G401.6 (cell line): ENCODE measurements around the gene LTO1.
"Not testable (repeated sequence)": the region's sequence is repeated elsewhere in the genome, so short reads cannot be mapped to it uniquely, and the experiment has no call there.

ENCODE experiments used
- FAIRE-seq: peaks from 2 replicates; lab custom pipeline; 2012; peaks lifted over from hg19 to GRCh38; lab: Jason Lieb, UNC

The LTO1 gene

DNA sequence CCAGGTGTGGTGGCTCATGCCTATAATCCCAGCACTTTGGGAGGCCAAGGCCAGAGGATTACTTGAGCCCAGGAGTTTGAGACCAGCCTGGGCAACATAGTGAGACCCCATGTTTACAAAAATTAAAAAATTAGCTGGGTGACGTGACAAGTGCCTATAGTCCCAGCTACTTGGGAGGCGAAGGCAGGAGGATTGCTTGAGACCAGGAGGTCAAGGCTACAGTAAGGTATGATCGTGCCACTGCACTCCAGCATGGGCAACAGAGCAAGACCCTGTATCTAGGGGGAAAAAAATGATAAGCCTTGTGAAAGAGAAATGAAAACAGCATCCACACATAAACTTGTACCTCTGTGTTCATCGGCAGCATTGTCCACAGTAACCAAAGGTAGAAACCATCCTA lies 42.3 kb downstream of the LTO1 start:
- FAIRE-seq: no peak

GRCh38 chr11:69630424-69630823 lies 44.7 kb downstream of the LTO1 start:
- FAIRE-seq: no peak

DNA sequence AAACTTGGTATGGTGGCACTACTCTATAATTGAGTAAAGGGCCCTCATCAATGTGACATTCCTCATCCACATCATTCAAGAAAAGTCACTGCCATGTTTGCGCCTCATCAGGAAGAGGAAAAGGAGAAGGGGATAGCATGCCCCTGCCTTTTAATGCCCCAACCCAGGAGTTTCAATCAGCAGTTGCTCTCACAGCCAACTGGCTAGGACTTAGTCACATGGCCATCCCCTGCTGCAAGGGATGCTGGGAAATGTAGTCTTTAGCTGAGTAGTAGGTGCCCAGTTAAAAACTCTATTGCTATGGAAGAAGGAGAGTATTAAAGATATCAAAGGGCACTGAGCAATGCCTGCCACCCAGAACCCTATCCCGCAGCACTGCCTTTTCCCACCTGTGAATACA lies 45.1 kb downstream of the LTO1 start:
- FAIRE-seq: no peak

- FAIRE-seq: no peak
Measured at GRCh38 chr11:69627551-69627950, 47.6 kb downstream of the LTO1 start.

DNA sequence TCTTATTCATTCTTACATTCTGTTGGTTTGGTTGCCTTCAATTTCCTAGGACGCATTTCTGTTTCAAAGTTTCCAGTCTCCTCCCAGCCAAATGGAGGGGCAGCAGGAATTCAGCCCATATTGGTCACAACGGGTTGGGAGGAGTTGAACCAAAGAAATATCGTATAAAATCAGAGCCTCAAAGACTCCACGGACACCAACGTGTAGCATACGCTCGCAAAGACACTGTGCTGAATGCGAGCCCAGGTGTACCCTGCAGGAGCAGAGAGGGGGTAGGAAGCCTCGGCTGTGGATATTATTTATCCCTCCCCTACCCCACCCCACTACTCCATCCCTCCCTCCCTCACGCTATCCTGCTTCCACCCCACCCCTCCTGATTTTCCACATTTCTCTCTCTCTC lies 49.7 kb downstream of the LTO1 start:
- no peak for FAIRE-seq

DNA sequence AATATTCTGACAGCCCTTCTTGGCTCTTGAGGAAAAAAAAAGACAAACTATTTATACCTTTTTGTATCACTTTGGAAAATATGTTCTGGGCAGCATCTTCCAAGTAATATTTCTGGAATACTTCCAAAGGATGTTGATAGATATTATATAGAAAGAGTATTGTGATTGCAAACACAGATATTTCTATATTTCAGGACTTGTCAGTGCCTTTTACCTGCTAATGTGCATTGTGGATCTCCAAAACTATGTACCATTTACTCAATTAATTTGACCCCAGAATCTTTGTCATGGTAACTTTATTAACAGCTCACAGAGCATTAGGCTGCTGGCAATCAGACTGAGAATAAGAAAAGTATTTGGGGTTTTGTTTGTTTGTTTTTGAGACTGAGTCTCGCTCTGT lies 50.9 kb downstream of the LTO1 start:
- no peak for FAIRE-seq

GRCh38 chr11:69622097-69622681 lies 53.0 kb downstream of the LTO1 start:
- not testable (repeated sequence) for FAIRE-seq

- FAIRE-seq: no peak
Measured at GRCh38 chr11:69620683-69621290, 54.4 kb downstream of the LTO1 start.

GRCh38 chr11:69618237-69618636 lies 56.9 kb downstream of the LTO1 start:
- no peak for FAIRE-seq

DNA sequence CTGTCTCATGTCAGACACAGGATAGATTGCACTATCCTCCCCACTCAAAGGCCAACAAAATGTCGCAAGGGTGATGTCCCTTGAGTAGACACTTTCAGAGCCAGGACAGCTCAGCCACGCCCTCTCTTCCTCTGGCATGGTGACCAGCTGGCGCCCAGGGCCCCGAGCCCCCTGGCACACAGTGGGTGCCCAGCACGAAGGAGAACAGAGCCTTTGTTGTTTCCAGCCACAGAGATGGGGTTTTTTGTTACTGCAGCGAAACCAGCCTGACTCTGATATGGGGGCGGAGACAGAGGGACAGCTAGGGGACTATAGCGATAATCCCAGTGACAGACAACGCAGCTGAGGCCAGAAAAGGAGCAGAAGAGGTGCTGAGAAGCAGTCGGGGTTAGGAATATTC lies 57.5 kb downstream of the LTO1 start:
- no peak for FAIRE-seq

DNA sequence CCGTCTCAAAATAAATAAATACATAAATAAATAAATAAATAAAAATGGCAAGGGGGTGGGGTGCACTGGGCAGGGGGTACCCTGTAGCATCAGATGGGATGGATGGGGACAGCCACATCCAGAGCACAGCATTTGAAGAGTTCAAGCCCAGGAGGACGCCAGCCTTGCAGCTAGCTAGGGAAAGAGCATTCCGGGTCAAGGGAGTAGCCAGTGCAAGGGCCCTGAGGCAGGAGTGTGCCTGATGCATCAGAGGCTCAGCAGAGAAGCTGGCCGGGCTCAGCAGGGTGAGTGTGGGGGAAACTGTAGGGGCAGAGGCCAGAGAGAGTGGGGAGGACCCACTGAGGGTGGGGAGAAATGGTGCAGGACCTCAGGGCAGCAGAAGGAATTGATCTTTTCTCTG lies 57.9 kb downstream of the LTO1 start:
- FAIRE-seq: no peak
